ENCODE results near the gene ADGRE3.

Gene ADGRE3

GRCh38 chr19:14650161-14650560 is 24.5 kb downstream of the ADGRE3 start:
- no peak for DNase-seq (ENCODE audit: extremely low read depth, insufficient read length)
- no peak for TF ChIP-seq CTCF (IDR thresholded peaks at IDR 0.05; ENCODE audit: insufficient read depth, low read length, poor library complexity, severe bottlenecking)
- H3K36me3 ChIP-seq (ENCODE audit: control insufficient read depth, insufficient read depth, low read length) = no peaks in the 10 kb centered on the region
- H3K27me3 ChIP-seq (replicated peaks; ENCODE audit: control insufficient read depth, insufficient read depth, low read length) = no peaks in the 10 kb centered on the region
- H3K4me3 ChIP-seq (replicated peaks; ENCODE audit: low read depth, low read length) = no peak overlapping the region

- Histone ChIP-seq H3K4me3 (replicated peaks; ENCODE audit: low read depth, low read length) (no peak overlapping the region), H3K36me3 (ENCODE audit: control insufficient read depth, insufficient read depth, low read length) (no peaks in the 10 kb centered on the region), H3K27me3 (replicated peaks; ENCODE audit: control insufficient read depth, insufficient read depth, low read length) (no peaks in the 10 kb centered on the region)
- no peak for TF ChIP-seq CTCF (IDR thresholded peaks at IDR 0.05; ENCODE audit: insufficient read depth, low read length, poor library complexity, severe bottlenecking)
- DNase-seq (ENCODE audit: extremely low read depth, insufficient read length) = no peak
Observed at GRCh38 chr19:14649020-14649419, 25.6 kb downstream of the ADGRE3 start.

GRCh38 chr19:14648506-14648905 is 26.1 kb downstream of the ADGRE3 start:
- no peaks in the 10 kb centered on the region for H3K27me3 ChIP-seq (replicated peaks; ENCODE audit: control insufficient read depth, insufficient read depth, low read length)
- H3K36me3 ChIP-seq (ENCODE audit: control insufficient read depth, insufficient read depth, low read length) = no peaks in the 10 kb centered on the region
- no peak for DNase-seq (ENCODE audit: extremely low read depth, insufficient read length)
- no peak for TF ChIP-seq CTCF (IDR thresholded peaks at IDR 0.05; ENCODE audit: insufficient read depth, low read length, poor library complexity, severe bottlenecking)
- no peak overlapping the region for H3K4me3 ChIP-seq (replicated peaks; ENCODE audit: low read depth, low read length)

GRCh38 chr19:14639536-14640277 is 34.9 kb downstream of the ADGRE3 start:
- H3K4me3 ChIP-seq (replicated peaks; ENCODE audit: low read depth, low read length) = no peak overlapping the region

GRCh38 chr19:14632286-14632685 is 42.4 kb downstream of the ADGRE3 start:
- no peak for TF ChIP-seq CTCF (IDR thresholded peaks at IDR 0.05; ENCODE audit: insufficient read depth, low read length, poor library complexity, severe bottlenecking)
- DNase-seq (ENCODE audit: extremely low read depth, insufficient read length) = no peak
- Histone ChIP-seq H3K27me3 (replicated peaks; ENCODE audit: control insufficient read depth, insufficient read depth, low read length) (no peaks in the 10 kb centered on the region), H3K4me3 (replicated peaks; ENCODE audit: low read depth, low read length) (no peak overlapping the region), H3K36me3 (ENCODE audit: control insufficient read depth, insufficient read depth, low read length) (no peaks in the 10 kb centered on the region)

More at GRCh38 chr19:14639536-14640277, 34.9 kb downstream of the ADGRE3 start:
- DNase-seq (ENCODE audit: extremely low read depth, insufficient read length) = no peak
- no peaks in the 10 kb centered on the region for H3K36me3 ChIP-seq (ENCODE audit: control insufficient read depth, insufficient read depth, low read length)
- no peak for TF ChIP-seq CTCF (IDR thresholded peaks at IDR 0.05; ENCODE audit: insufficient read depth, low read length, poor library complexity, severe bottlenecking)
- H3K27me3 ChIP-seq (replicated peaks; ENCODE audit: control insufficient read depth, insufficient read depth, low read length) = no peaks in the 10 kb centered on the region
